ENCODE results near the gene RHOG. TPM values are rescaled to one million over a fixed set of nuclear protein-coding genes. Genes with fewer than 3 reads are reported as not detected.
"Not testable (repeated sequence)": the region's sequence is repeated elsewhere in the genome, so short reads cannot be mapped to it uniquely, and the experiment has no call there.

RHOG gene
- total RNA-seq, 1 donor, result 19.0 TPM

- no peak for TF ChIP-seq CTCF (IDR thresholded peaks at IDR 0.05; ENCODE audit: insufficient read depth, low read length)
- peak overlapping the region; percentile 99 for H3K4me3 ChIP-seq (ENCODE audit: low read depth, low read length)
- no peak for DNase-seq (ENCODE audit: low read depth)
These were observed 44.8 kb downstream of the RHOG start for GRCh38 chr11:3796002-3796311.

GRCh38 chr11:3795131-3796001 is 45.4 kb downstream of the RHOG start:
- TF ChIP-seq CTCF (IDR thresholded peaks at IDR 0.05; ENCODE audit: insufficient read depth, low read length), result no peak
- peak overlapping the region; percentile 99 for H3K4me3 ChIP-seq (ENCODE audit: low read depth, low read length)
- no peak for DNase-seq (ENCODE audit: low read depth)

GRCh38 chr11:3794387-3794786 is 46.4 kb downstream of the RHOG start:
- DNase-seq (ENCODE audit: low read depth); H3K4me3 ChIP-seq (ENCODE audit: low read depth, low read length): not testable (repeated sequence)

- TF ChIP-seq CTCF (IDR thresholded peaks at IDR 0.05; ENCODE audit: insufficient read depth, low read length), result no peak
- DNase-seq (ENCODE audit: low read depth), result peak; percentile 13
- H3K4me3 ChIP-seq (ENCODE audit: low read depth, low read length), result no peak overlapping the region
These were observed 53.9 kb downstream of the RHOG start for GRCh38 chr11:3786781-3787428.

- no peak for DNase-seq (ENCODE audit: low read depth)
- H3K4me3 ChIP-seq (ENCODE audit: low read depth, low read length), result no peak overlapping the region
- no peak for TF ChIP-seq CTCF (IDR thresholded peaks at IDR 0.05; ENCODE audit: insufficient read depth, low read length)
These were observed 57.1 kb downstream of the RHOG start for GRCh38 chr11:3783611-3784010.

- DNase-seq (ENCODE audit: low read depth), result no peak
- no peak for TF ChIP-seq CTCF (IDR thresholded peaks at IDR 0.05; ENCODE audit: insufficient read depth, low read length)
- H3K4me3 ChIP-seq (ENCODE audit: low read depth, low read length), result no peak overlapping the region
These were observed 57.8 kb downstream of the RHOG start for GRCh38 chr11:3782963-3783362.

GRCh38 chr11:3781423-3781822 is 59.3 kb downstream of the RHOG start:
- H3K4me3 ChIP-seq (ENCODE audit: low read depth, low read length), result no peak overlapping the region
- DNase-seq (ENCODE audit: low read depth), result peak; percentile 38
- no peak for TF ChIP-seq CTCF (IDR thresholded peaks at IDR 0.05; ENCODE audit: insufficient read depth, low read length)
